Neural cell (in vitro differentiated cells): Measurements from ENCODE around the gene TBC1D14.

Source experiments
- EP300 ChIP-seq: fragments of 450-650 bp; conservative IDR thresholded peaks from 2 replicates; pipeline ENCODE4 v1.6.1; 2014; ENCODE audit warnings: antibody characterized with exemption, mild to moderate bottlenecking, moderate library complexity; ENCODE audit not compliant: poor library complexity, severe bottlenecking
- EZH2 ChIP-seq: fragments of 200-600, 300-800 bp; shearing (Covaris generic), sonication (generic); IDR thresholded peaks from 2 replicates; pipeline ENCODE4 v1.6.1; 2014; ENCODE audit warnings: antibody characterized with exemption, low read length, borderline replicate concordance, mild to moderate bottlenecking; ENCODE audit not compliant: insufficient read depth, poor library complexity, severe bottlenecking
- MXI1 ChIP-seq: fragments of 450-650 bp; conservative IDR thresholded peaks from 2 replicates; pipeline ENCODE4 v1.6.1; 2014; ENCODE audit warnings: antibody characterized with exemption, mild to moderate bottlenecking; ENCODE audit not compliant: poor library complexity, severe bottlenecking
- TF ChIP-seq, protein P1 (sequence below): IDR thresholded peaks from 2 replicates; pipeline ENCODE4 v1.6.1; 2012; ENCODE audit warnings: borderline replicate concordance
- TF ChIP-seq, protein P2 (sequence below): fragments of 450-650 bp; IDR thresholded peaks from 2 replicates; pipeline ENCODE4 v1.5.1; 2014; ENCODE audit warnings: antibody characterized with exemption, mild to moderate bottlenecking, moderate library complexity; ENCODE audit not compliant: poor library complexity, severe bottlenecking

DNA sequence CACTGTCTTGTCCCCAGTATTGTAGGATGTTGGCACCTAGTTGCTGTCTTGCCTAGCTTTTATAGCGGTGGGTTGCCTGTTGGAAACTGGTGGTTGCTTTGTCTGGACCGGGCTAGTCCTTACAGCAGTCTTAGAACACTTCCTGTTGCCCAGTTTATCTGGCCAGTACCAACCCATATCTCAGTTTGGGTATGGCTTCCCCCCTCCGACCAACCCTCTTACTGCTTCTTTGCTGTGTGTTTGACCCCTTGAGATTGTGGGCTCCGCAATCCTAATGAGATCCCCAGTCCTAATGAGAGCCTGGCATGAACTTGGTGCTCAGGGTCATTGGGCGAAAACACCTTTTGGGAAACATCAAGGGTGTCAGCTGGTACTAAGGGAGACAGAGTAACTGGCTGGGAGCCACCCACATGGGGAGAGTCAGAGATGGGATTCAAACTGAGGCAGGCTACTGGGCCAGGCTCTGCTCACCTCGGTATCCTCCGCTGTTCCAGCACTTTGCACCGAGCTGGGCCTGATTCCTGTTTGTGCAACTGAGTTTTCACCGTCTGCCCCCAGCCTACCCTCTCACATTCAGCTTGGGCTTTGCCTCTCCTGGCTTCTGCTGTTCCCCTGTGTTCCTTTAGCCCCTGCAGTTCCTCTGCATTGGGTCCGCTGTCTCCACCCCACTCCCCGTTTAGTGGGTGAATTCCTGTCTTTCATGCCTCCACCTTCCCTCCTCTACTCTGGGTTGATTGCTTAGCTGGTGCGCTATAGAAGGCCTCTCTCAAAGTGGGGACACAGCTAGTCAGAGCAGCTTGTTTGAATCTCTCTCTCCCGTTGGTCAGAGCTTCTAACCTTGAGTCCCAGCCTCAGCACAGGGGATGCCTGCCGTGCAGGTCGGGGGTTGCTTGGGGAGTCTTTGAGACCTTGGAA, 1.6 kb downstream of the TBC1D14 start:
- TF ChIP-seq EP300: no peak
- TF ChIP-seq, protein P1, sequence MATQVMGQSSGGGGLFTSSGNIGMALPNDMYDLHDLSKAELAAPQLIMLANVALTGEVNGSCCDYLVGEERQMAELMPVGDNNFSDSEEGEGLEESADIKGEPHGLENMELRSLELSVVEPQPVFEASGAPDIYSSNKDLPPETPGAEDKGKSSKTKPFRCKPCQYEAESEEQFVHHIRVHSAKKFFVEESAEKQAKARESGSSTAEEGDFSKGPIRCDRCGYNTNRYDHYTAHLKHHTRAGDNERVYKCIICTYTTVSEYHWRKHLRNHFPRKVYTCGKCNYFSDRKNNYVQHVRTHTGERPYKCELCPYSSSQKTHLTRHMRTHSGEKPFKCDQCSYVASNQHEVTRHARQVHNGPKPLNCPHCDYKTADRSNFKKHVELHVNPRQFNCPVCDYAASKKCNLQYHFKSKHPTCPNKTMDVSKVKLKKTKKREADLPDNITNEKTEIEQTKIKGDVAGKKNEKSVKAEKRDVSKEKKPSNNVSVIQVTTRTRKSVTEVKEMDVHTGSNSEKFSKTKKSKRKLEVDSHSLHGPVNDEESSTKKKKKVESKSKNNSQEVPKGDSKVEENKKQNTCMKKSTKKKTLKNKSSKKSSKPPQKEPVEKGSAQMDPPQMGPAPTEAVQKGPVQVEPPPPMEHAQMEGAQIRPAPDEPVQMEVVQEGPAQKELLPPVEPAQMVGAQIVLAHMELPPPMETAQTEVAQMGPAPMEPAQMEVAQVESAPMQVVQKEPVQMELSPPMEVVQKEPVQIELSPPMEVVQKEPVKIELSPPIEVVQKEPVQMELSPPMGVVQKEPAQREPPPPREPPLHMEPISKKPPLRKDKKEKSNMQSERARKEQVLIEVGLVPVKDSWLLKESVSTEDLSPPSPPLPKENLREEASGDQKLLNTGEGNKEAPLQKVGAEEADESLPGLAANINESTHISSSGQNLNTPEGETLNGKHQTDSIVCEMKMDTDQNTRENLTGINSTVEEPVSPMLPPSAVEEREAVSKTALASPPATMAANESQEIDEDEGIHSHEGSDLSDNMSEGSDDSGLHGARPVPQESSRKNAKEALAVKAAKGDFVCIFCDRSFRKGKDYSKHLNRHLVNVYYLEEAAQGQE: no peak
- TF ChIP-seq, protein P2, sequence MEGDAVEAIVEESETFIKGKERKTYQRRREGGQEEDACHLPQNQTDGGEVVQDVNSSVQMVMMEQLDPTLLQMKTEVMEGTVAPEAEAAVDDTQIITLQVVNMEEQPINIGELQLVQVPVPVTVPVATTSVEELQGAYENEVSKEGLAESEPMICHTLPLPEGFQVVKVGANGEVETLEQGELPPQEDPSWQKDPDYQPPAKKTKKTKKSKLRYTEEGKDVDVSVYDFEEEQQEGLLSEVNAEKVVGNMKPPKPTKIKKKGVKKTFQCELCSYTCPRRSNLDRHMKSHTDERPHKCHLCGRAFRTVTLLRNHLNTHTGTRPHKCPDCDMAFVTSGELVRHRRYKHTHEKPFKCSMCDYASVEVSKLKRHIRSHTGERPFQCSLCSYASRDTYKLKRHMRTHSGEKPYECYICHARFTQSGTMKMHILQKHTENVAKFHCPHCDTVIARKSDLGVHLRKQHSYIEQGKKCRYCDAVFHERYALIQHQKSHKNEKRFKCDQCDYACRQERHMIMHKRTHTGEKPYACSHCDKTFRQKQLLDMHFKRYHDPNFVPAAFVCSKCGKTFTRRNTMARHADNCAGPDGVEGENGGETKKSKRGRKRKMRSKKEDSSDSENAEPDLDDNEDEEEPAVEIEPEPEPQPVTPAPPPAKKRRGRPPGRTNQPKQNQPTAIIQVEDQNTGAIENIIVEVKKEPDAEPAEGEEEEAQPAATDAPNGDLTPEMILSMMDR: no peak
- TF ChIP-seq EZH2: no peak
- TF ChIP-seq MXI1: no peak
